ENCODE data around the gene LMTK3.

GRCh38 chr19:48493718-48494401, 17.8 kb downstream of the LMTK3 start:
- TF ChIP-seq CTCF (conservative IDR thresholded peaks at IDR 0.05; ENCODE audit: low read depth in 2 of 2), result no peak
- TF ChIP-seq POLR2AphosphoS5 (IDR thresholded peaks at IDR 0.05; ENCODE audit: low read depth), result peak; percentile 38; the same call in 1 of the 2 replicates
- no peak for TF ChIP-seq EZH2phosphoT487 (IDR thresholded peaks at IDR 0.05; ENCODE audit: unreplicated experiment)
- TF ChIP-seq CREB1 (CRISPR knock-in tag; IDR thresholded peaks at IDR 0.05; ENCODE audit: low read depth), result no peak

Measured in GM23338 (cell line).